ENCODE measurements around the gene TPCN1.

The TPCN1 gene

DNA sequence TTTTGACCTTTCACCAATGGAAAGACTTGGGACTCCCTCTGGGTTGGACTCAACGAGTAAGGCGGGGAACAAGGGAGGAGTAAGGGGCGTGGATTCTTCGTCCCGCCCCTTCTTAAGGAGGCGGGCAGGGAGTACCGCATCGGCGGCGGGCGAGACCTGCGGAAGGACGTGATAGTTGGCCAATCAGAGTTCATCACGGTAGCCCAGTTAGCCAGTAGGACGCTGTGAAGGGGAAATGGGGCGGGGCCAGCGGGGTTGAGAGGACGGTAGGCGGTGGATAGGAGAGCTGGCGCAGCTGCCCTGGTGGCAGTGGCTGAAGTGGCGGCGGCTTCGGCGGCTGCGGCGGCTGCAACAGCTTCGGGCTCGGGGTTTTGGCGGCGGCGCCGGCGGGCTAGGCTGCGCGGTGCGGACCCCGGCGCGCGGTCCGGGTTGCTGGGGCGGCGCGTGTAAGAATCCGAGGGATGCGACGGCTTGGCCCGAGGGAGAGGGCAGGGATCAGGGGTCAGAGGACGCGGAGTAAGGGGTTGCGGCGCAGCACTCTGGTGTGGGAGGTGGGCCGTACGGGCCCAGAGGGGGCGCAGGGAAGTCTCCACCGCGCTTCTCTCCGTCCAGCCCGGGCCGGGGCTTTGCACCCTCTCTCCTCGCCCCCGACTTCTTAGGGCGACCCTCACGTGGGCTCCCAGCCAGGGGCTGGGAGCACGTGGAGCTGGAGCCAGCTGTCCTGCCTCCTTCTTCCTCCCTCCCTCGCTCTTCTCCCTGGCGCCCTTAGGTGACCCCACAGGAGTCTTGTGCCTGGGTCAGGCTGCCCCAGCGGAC lies at the start of gene TPCN1:
TSS of gene TPCN1 (plus strand) at position 284 of the 816 bp plus-strand sequence. CDS start 5,389 bp downstream, outside the sequence.
- peak; percentile 100 for DNase-seq

DNA sequence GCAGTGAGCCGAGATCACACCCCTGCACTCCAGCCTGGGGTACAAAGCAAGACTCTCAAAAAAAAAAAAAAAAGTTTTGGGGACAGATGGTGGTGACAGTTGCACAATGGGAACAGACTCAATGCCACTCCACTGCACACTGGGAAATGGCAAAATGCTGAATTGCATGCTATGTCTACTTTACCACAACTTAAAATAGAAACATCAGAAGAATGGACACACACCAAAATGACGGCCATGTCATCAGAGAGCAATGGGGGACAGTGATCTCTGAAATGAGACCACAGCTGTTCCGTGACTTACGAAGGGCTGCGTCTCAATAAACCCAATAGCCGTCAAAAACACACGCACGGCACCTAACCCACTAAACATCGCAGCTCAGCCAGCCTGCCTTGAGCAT lies 49.7 kb upstream of the TPCN1 start:
- DNase-seq, result no peak

DNA sequence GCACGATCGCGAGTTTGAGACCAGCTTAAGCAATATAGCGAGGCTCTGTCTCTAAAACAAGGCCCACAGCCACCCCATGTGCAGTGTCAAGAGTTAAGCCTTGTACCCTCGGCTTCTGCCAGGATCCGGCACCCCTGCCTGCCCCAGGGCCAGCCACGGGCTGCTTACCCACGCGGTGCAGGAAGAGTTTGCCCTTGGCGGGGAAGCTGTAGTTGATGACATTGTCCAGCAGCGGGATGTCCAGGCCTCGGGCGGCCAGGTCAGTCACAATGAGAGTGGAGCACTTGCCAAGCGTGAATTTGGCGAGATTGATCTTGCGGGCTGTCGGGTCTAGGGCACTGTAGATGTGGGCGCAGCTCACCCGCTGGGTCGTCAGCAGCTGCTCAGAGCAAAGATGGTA lies 49.1 kb upstream of the TPCN1 start:
- DNase-seq, result no peak

- no peak for DNase-seq
These were observed 48.1 kb upstream of the TPCN1 start for GRCh38 chr12:113173081-113173698.

GRCh38 chr12:113174461-113175384 lies 46.5 kb upstream of the TPCN1 start:
- DNase-seq, result peak; percentile 80

- no peak for DNase-seq
These were observed 42.2 kb upstream of the TPCN1 start for GRCh38 chr12:113179023-113179422.

GRCh38 chr12:113180333-113180732 lies 40.9 kb upstream of the TPCN1 start:
- no peak for DNase-seq

GRCh38 chr12:113181975-113182374 lies 39.3 kb upstream of the TPCN1 start:
- DNase-seq, result no peak

- no peak for DNase-seq
These were observed 38.2 kb upstream of the TPCN1 start for GRCh38 chr12:113183030-113183589.

GRCh38 chr12:113184098-113184899 lies 37.0 kb upstream of the TPCN1 start:
- DNase-seq, result no peak

GRCh38 chr12:113184900-113185179 lies 36.4 kb upstream of the TPCN1 start:
- peak; percentile 91 for DNase-seq

DNA sequence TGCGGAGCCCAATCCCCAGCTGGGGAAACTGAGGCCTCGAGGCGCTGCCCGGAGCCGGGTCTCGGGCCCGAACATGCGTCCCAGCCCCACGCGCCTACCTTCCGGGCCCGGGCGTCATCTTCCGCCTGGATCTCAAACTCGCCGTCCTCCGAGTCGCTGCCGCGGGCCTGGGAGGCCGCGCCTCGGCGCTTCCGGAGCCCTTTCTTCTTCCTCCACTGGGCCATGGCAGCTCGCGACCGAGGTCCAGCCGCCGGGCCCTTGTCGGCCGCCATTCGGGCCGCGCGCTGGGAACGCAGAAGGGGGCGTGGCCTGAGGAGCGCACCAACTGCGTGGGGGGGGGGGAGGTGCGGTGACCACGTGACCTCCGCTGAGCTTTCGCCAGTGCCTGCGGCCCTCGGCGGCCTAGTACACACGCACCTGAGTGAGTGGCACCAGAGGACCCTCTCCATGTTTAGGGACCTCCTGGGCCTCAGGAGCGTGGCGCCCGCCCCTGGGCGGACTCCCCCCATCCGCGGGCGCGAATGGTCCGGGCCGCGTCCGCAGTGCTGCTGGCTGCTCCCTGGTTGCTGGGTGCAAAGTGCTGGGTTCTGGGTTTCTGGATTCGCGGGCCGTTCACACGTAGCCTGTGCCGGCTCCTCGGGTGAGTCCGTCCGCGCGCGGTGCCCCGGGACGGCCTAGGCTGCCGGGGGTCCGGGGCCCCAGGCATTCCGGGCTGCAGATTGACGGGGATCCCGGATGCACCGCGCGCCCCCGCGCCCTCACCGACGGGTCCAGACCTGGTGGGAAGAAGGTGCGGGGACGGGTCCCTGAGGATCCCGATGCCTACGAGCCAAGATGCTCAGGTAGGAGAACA lies 35.9 kb upstream of the TPCN1 start, which contains the start of the genes DDX54 and RITA1:
TSS of gene DDX54 (minus strand) at position 299 of the 853 bp plus-strand sequence. CDS start at position 272, 27 bp downstream.
TSS of gene RITA1 (plus strand) at position 542 of the 853 bp plus-strand sequence. CDS start 1,026 bp downstream, outside the sequence.
- peak; percentile 85 for DNase-seq

- DNase-seq, result no peak
These were observed 35.3 kb upstream of the TPCN1 start for GRCh38 chr12:113186033-113186365.

GRCh38 chr12:113186666-113187325 lies 34.5 kb upstream of the TPCN1 start:
- no peak for DNase-seq

GRCh38 chr12:113189361-113189760 lies 31.9 kb upstream of the TPCN1 start:
- no peak for DNase-seq

DNA sequence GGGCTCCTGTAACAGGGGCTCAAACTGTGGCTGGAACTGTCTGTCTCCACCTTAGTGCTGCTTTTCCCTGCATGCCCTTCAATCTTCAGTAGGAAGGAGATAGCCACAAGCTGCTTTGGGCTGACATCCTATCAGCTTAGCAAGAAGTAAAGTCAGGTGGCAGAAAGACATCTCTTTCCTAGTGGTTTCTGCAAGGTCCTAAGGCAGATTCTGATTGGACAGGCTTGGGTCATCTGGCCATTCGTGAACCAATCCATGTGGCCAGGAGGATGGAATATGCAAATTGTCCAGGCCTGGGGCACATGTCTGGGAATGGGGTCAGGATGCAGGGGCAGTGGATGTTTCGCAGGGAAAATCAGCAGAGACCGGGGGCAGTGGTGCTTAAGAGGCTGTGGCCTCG lies 30.5 kb upstream of the TPCN1 start:
- no peak for DNase-seq

- DNase-seq, result no peak
These were observed 30.0 kb upstream of the TPCN1 start for GRCh38 chr12:113191227-113191626.

GRCh38 chr12:113194971-113195391 lies 26.3 kb upstream of the TPCN1 start:
- no peak for DNase-seq

GRCh38 chr12:113195598-113195997 lies 25.7 kb upstream of the TPCN1 start:
- no peak for DNase-seq

DNA sequence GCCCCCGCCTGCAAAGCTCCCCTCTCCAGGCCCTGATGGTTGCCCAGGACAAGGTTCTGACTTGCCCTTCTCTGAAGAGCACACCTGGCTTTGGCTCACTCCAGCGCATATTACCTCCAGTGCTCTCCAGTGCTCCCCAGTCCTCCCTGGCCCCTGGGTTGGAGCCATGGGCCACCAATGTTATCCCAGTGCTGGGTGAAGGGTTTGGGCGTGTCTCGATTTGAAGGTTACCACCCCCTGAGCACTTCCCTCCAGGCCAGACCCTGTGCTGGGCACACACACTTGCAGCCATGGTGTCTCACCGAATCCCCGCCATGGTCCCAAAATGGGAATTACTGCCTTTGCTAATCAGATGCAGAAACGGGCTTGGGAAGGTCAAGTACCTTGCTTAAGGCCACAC lies 24.7 kb upstream of the TPCN1 start:
- no peak for DNase-seq

DNA sequence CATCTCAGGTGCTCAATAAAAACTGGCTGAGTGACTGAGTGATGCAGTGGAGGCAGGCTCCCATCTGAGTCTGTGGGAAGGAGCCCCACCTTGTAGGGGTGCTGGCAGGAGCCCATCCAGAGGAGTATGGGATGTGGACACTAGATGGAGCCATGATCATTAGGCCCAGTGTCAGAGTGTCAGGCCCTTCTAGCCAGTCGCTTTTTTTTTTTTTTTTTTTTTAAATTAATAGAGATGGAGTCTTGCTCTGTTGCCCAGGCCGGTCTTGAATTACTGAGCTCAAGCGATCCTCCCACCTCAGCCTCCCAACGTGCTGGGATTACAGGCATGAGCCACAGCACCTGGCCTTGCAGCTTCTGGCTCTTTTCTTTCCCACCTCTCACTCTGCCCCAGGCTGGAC lies 24.3 kb upstream of the TPCN1 start:
- DNase-seq, result peak; percentile 77
